AG10803 (cell line): ENCODE data around the gene RIOK3.
"Not testable (repeated sequence)": the region's sequence is repeated elsewhere in the genome, so short reads cannot be mapped to it uniquely, and the experiment has no call there.

Experiments used
- DNase-seq: peaks from one replicate; pipeline ENCODE4 v3.0.0; 2010; ENCODE audit warnings: low read depth
- H3K4me3 ChIP-seq: 2 replicates; pipeline ENCODE4 v1.5.1; 2011; ENCODE audit warnings: mild to moderate bottlenecking, low read length, control low read depth
- CTCF ChIP-seq: conservative IDR thresholded peaks from 2 replicates; pipeline ENCODE4 v1.5.1; 2011; ENCODE audit warnings: mild to moderate bottlenecking, low read length, control low read depth, inconsistent platforms

The RIOK3 gene

GRCh38 chr18:23504720-23505119, 51.6 kb downstream of the RIOK3 start:
- no peak for DNase-seq
- peak overlapping the region; percentile 77 for H3K4me3 ChIP-seq
- TF ChIP-seq CTCF, result no peak

GRCh38 chr18:23506393-23506792, 53.3 kb downstream of the RIOK3 start:
- no peak for DNase-seq
- H3K4me3 ChIP-seq, result no peak overlapping the region
- no peak for TF ChIP-seq CTCF

GRCh38 chr18:23510923-23511322, 57.8 kb downstream of the RIOK3 start:
- not testable (repeated sequence) for DNase-seq, H3K4me3 ChIP-seq

GRCh38 chr18:23512216-23512615, 59.1 kb downstream of the RIOK3 start:
- DNase-seq, H3K4me3 ChIP-seq: not testable (repeated sequence)

GRCh38 chr18:23512641-23513040, 59.6 kb downstream of the RIOK3 start:
- no peak for TF ChIP-seq CTCF
- DNase-seq, result no peak
- no peak overlapping the region for H3K4me3 ChIP-seq

GRCh38 chr18:23515911-23516546, 62.9 kb downstream of the RIOK3 start:
- H3K4me3 ChIP-seq, result no peak overlapping the region
- peak; percentile 69 for DNase-seq
- TF ChIP-seq CTCF, result peak; percentile 94

- no peak for TF ChIP-seq CTCF
- no peak overlapping the region for H3K4me3 ChIP-seq
- DNase-seq, result no peak
Observed at GRCh38 chr18:23519734-23520133, 66.6 kb downstream of the RIOK3 start.

GRCh38 chr18:23521271-23521670, 68.2 kb downstream of the RIOK3 start:
- TF ChIP-seq CTCF, result no peak
- H3K4me3 ChIP-seq, result no peak overlapping the region
- no peak for DNase-seq
